NCI-H2196 (cell line): ENCODE results near the gene C17orf100.

ENCODE experiments used
- DNase-seq: peaks from one replicate; lab custom pipeline; 2025; ENCODE audit not compliant: unreplicated experiment; lab: John Stamatoyannopoulos, UW

C17orf100 gene

DNA sequence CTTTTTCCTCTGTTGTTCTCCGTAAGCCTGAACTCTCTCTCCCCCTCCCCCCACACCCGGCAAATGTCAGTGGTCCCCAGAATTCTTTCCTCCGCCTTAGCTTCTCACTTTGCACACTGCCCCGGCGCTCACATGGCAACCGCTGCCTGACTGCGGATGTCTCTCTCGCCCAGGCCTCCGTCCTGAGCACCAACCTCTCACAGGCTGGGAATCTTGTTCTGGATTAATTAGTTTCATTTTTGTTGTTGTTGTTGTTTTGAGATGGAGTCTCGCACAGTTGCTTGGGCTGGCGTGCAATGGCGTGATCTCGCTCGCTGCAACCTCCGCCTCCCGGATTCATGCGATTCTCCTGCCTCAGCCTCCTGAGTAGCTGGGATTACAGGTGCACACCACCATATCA, 16.7 kb downstream of the C17orf100 start:
- DNase-seq: no peak

DNA sequence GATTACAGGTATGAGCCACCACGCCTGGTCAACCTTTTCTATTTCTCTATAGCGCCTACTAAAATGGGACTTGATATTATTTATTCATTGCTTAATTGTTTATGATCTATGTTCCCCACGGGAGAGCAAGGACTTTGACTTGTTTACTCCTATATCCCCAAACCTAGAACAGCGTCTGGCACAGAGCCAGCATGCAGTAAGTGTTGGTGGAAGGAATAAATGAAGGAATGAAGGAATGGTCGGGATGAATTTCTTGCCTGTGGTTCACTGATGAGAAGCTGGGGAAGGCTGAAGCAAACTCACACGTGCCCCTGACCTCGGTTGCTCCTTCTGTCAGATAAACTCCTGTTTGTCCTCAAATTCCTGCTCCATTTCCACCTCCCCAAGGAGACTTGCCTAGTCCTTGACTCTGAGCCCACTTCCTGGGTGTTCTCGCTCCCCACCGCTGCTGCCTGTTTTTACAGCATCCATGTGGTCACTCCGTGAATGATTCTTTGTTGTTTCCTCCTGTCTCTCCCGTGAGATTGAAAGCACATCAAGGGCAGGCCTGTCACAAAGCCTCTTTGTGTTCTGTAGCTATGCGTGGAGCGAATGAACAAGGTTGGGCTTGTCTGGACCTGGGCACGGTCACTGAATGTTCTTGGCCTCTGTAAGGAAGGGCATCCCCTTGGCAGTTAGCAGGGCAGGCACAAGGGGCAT, 17.3 kb downstream of the C17orf100 start:
- no peak for DNase-seq

DNA sequence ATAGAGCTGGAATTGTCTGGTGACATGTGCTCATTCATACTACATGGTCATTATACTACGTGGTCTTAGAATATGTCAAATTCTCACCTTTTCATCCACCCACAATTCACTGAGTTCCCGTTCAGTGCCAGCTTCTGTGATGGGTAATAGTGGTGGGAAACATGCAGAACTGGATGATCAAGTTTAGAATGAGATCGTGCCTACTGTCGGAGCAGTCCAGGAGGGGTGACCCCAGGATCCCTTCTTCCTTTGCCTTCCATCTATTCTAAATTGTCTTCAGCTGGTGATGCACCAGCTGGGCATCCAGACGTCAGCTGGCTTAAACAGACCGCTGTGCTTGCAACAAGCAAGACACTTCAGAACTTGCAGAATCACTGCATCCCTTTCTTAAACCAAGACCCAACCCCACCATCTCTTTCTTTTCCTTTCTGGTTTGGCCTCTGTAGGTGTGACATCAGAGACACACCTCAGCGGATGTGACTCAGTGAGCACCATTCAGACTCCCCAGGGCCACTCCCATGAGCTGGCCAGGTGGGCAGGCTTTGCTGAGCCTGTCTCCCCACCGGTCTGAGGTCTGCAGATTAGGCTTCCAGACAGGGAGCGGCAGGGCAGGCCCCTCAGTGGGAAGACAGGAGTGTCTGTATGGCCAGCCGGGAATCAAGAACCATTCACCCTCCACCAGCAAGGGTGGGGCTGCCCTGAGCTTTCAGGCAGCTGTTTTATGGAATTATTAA, 18.1 kb downstream of the C17orf100 start:
- no peak for DNase-seq

DNA sequence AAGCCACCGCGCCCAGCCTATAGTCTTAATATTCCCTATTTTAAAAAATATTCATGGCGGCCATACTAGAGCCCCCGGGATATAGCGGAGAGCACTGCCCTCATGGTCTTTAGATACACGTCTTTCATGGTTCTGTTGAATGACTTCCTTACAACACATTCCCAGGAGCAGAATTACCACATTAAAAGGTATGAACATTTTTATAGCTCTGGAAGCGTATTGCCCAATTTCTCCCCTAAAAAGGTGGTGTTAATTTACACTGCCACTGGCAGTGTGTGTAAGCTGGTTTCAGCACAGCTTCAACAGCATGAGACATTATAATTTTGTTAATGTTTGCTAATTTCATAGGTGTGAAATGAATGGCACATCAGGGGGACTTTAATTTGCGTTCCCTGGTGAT, 19.0 kb downstream of the C17orf100 start:
- DNase-seq: no peak

DNA sequence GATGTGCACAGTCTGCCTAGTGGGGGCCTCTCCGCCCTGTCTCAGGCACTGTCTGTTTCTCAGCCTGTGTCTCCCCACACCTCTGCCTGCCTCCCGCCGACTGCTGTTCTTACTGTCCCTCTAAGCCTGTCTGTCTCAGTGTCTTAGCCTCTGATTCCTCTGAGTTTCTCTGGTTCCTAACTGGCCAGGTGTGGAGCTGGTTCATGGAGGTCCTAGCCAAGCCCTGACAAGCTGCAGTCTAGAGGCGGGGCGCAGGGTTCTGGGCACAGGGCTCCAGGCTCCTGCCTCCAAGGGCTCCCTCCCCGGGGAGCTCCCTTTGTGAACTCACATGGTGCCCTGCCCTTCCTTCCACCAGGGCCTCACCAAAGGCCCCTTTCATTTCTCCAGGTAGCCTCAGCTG, 19.4 kb downstream of the C17orf100 start:
- no peak for DNase-seq

DNA sequence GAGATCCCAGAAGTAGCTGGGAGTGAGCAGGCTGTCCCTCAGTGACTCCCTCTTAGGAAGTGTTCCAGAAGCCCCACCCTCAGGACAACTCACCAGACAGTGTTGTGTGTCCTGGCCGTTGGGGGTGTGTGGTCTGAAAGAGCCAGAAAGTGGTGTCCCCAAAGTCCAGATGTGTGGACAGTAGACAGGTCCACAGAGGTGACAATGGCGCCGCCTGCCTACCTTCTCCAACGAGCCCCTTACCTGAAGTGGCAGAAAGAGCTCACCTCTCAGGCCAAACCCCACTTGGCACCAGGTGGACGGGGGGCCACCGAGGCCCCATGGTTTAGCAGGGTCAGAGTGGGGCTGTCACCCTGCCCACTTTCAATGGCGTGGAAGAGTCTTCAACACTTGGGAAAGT, 19.9 kb downstream of the C17orf100 start:
- no peak for DNase-seq

DNA sequence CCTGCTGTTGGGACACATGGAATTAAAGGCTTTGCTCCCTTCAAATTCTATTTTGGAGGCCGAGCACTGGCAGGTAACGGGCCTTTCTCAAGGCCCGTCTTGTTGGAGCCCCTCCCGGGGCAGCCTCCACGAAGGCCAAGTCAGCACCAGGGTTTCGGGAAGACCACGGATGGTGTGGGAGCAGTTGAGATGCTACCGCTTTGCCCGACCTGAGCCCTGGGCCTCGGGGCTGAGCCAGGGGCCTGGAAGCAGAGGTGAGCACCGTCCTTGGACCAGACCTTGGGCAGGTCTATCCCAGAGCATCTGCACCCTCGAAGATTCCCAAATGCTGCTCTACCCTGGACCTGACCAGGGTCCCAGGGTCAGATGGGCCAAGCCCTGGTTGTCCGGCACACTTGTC, 23.0 kb downstream of the C17orf100 start:
- DNase-seq: no peak

DNA sequence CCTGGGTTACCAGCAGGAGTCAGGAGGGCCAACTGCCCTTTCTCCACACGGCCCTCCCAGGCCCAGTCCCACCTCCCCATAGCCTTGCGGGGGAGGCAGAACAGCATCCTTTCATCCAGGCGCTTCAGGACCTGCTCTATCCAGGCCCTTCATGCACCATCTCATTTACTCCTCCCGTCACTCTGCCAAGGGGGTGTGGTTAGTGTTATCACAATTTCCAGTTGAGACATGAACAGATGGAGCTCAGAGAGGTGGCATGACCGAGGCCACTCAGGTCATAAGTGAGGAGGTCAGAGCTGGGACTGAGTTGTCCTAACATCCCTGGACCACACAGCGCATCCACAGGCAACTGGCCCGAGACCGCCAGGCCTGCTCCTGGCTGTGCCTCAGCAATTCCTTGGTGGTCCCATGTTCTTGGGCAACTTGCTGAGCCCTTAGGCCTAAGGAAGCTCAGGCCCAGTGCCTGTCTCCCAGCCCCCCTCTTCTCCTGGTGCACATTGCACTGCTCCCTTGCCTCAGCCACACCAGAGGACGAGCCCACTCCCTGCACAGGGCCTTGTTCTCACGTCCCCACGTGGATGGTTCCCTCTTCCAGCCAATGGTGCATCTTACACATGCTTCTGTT, 23.8 kb downstream of the C17orf100 start:
- no peak for DNase-seq

DNA sequence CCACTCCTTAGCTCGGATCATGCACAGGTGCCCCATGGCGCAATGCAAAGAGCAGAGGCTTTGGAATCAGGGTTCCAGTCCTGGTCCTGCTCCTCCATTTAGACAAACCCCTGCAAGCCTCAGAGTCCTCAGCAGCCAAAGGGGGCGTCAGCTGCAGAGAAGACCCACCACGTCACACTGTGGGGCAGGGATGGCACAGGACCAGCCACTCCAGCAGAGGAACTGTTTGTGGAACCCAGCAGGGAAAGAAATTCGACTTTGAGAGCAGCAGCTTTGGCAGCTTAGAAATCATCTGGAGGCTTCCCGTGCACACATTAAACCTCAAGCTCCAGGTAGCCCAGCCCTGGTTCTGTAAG, 25.2 kb downstream of the C17orf100 start:
- DNase-seq: no peak

DNA sequence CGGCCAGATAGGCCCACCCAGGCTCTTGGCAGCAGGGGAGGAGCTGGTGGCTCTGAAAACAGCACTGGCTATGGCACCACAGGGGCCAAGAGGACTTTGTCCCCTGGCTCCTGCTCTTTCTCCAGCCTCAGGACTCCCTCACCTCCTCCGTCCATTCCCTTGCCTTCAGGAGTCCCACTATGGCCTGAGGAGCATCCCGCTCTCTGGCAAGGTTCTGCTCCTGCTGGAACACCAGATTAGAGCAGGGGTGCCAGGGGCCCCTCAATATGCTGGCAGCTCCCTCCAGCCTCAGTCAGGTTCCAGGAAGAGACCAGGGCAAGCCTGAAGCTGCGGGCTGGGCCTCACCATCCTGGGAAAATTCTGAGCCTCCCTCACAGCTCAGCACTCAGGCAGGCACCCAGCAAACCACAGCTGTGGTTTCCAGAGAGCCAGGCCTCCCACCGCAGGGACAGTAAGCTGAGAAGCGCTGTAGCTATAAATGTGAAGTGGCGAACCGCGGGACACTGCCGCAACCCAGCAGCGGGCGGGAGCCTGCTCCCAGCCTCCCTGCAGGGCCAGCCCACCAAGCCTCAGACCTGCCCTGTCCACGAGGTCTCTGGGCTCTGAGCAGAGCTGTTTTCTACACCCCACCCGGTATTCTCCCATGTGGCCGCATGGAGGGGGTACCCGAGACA, 25.7 kb downstream of the C17orf100 start:
- no peak for DNase-seq

DNA sequence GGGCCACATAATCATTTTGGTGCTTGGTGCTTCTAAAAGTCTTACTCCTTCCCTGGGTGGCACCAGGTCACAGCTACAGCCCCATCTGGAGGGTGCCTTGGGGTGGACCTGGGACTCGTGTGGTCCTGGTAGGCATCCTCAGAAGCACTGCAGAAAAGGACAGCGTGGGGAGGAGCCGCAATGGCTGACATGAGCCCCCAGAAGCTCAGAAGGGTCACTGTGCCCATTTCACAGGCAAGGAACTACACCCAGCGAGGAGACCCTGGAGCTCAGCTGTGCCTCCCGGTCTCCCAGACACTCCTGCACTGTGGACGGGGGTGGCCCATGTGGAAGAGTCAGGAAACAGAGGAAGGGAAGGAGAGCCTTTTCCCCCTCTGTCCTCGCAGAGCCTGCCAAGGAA, 26.4 kb downstream of the C17orf100 start:
- no peak for DNase-seq

DNA sequence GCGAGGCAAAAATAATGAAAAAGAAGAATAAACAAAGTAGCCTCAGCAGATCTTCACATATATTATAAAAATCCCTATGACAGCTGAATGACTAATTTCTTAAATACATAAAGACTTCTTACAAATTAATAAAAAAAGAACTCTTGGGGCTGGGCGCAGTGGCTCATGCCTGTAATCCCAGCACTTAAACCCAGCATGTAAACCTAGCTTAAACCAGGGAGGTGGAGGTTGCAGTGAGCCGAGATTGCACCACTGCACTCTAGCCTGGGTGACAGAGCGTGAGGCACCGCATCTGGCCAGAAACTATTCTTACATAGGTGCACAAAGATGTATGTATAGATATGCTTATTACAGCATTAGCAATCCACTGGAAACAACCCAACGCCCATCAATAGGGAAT, 27.7 kb downstream of the C17orf100 start:
- no peak for DNase-seq

DNA sequence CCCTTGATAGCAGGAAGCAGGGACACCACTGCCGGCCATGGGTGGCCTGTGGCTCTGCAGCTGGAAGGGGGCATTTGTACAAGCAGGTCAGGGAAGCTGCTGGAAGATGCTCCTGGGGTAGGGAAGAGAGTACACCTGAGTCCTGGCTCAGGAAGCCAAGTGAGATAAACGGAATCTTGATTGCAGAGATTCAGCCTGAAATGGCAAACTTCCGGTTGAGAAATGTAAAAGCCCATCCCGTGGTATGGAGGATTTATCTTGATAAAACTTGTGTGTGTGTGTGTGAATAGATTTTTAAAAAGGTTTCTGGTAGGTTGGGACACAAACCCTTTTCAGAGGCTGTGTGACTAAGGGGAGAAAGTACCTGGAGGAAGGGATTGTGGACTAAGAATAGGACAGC, 29.6 kb downstream of the C17orf100 start:
- DNase-seq: no peak

DNA sequence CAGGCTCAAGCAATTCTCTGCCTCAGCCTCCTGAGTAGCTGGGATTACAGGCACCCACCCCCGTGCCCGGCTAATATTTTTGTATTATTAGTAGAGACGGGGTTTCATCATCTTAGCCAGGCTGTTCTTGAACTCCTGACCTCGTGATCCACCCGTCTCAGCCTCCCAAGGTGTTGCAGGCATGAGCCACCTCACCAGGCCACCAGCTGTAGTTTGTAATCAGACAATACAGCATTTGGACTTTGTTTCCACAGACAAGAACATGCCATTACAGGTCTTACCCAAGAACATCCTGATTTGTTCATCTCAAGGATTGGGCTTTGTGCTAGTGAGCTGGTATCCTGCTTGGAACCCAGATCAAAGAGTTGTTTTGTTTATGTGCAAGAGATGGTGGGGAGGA, 30.1 kb downstream of the C17orf100 start:
- no peak for DNase-seq

DNA sequence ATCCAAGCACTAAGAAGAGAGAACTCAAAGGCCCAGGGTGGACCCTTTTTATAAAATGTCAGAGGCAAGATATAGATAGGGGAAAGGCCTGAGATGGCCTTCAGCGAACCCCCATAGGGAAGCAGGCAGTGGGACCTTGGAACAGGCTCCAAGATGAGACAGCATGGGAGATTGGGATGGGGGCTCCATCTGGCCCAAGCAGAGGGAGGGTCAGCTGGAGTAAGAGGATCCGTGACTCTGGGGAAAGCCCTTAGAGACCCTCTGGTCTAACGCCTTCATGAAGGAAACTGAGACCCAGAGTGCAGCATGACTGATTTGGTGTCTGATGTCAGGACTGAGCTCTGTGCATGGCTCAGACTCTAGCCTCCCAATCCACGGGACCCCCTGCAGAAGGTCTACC, 30.8 kb downstream of the C17orf100 start:
- DNase-seq: no peak

DNA sequence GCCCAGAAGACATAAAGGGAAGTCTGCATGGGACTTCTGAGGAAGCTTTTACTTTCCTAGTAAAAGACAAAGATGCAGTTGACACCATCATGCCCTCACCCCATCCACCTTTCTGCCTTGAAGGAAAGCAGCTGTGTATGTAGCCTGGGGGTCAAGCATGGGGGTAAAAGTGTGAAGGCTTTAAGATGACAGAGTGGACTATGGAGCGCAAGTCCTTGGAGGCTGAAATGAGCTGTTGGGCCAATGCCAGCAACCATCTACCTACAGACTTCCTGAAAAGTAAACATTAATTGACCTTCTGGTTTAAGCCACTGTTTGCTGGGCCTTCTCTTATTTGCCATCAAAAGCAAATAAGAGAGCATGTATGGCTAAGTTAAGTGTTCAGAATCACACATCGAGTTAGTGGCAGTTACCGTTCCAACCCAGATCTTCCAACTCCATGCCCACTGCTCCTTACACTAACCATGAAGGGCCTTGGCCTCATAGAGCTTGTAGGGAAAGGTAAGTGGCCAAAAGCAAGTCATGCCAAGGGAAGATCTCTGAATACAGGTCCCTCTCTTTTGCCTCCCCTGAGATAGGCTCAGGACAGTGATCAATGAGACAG, 31.6 kb downstream of the C17orf100 start:
- DNase-seq: no peak

DNA sequence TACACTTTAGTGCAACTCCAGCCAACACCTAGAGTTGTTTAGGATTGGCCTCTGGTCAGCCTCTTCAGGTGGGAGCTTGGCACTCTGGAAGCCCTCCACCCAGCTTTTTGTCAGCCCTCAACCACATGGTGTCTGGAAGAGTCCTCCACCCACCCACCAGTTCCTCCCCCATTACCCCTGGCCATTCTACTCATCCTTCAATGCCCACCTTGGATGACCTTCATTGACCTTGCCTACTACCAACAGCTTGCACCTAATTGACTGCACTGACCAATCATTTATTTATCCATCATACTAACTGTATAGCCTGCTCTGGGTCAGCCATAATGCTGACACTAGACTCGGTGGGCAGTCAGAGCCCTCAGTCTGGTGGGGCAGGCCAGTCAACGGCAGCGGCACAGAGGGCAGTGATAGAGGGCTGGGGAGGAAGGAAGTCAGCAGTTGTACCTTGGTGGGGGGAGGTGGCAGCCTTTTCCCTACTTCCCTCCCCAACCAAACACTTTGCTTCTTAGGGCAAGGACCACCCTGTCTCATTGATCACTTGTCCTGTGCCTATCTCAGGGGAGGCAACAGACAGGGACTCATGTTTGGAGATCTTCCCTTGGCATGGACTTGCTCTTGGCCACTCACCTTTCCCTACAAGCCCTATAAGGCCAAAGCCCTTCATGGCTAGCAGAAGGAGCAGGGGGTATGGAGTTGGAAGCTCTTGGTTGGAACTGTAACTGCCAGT, 32.3 kb downstream of the C17orf100 start:
- DNase-seq: no peak

DNA sequence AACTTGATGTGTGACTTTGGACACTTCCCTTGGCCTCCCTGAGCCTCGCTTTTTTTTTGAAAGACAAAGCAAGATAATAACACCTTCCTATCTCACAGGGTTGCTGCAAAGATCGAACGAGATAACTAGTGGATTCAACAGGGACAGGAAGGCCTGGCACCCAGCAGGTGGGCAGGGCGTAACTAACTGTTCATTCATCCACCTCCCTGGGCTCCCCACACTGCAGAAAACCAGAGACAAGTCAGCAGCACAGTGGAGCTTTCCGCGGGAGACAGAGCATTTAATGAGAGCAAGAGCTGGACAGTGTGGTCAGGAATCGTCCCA, 32.9 kb downstream of the C17orf100 start:
- DNase-seq: no peak

DNA sequence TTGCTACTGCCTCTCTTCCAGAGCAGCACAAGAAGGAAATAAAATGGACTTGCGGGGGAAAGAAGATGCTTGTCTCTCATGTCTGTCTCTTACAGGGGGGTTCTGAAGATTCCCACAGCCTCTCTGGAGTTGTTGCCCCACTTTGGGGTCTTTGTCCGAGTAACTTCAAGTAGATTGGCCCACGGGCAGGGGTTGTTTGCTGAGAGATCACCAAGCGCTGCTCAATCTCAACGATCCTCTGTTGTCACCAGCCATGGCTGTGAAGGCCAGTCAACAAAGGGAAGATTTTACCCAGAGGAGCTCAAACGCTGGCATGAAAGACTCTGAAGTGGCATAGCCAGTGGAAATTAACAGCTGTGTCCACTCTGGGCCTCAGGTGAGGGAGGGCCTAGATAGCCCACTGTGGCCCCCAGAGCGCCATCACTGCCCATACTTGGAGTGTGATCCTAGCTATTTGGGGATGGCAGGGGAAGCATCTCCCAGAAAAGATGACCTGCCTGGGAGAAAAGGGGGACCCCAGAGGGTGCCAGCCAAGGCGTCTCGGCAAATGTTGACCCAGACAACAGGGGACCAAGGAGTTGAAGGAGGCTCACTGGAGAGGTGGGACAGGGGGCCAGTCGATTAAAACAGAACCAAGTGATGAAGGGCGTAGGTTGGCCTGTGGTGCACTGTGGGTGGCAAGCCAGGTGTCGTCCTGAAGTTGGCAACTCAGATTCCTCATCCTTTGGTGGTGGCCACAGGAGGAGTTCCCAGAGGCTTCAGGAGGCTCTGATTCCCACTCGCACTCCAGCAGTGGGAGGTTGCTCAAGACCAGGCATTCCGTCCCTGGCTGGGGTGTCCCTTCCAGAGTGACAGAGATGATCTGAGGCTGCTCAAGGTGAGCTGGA, 33.6 kb downstream of the C17orf100 start:
- no peak for DNase-seq

DNA sequence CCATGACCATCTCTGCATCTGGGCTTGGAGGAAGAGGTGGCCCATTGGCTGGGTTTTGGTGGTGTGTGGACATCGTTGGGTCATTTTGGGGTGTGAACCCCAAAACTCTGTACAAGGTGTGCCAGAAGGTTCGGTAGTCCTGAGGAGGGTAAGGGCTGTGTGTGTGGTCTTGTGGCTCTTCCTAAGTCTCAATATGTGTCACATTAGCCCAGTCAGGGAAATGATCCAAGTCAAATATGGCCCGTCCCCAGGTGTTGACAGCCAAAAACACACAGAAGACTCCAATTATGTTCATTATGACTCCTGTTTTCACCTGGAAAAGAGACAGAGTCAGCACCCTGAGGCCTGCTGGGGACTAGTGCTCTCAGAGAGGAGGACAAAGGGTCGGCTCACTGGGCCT, 34.5 kb downstream of the C17orf100 start:
- no peak for DNase-seq
